HG02610 (cell line): Measurements from ENCODE around the gene KMT2C.
"Not testable (repeated sequence)": the region's sequence is repeated elsewhere in the genome, so short reads cannot be mapped to it uniquely, and the experiment has no call there.

Experiments
- ATAC-seq: cut with Tn5 transposase; IDR thresholded peaks from one replicate; pipeline ENCODE4 v1.9.1; 2021; ENCODE audit warnings: mild to moderate bottlenecking, moderate library complexity; ENCODE audit not compliant: unreplicated experiment

The KMT2C gene

GRCh38 chr7:152406030-152406429, 29.8 kb downstream of the KMT2C start:
- ATAC-seq, result not testable (repeated sequence)

- no peak for ATAC-seq
Observed at GRCh38 chr7:152403726-152404125, 32.1 kb downstream of the KMT2C start.

- no peak for ATAC-seq
Observed at GRCh38 chr7:152402384-152403250, 33.2 kb downstream of the KMT2C start.

- no peak for ATAC-seq
Observed at GRCh38 chr7:152399344-152399743, 36.5 kb downstream of the KMT2C start.

- no peak for ATAC-seq
Observed at GRCh38 chr7:152395112-152395511, 40.7 kb downstream of the KMT2C start.

- not testable (repeated sequence) for ATAC-seq
Observed at GRCh38 chr7:152394214-152394613, 41.6 kb downstream of the KMT2C start.

- no peak for ATAC-seq
Observed at GRCh38 chr7:152392254-152392653, 43.5 kb downstream of the KMT2C start.

GRCh38 chr7:152386136-152386764, 49.6 kb downstream of the KMT2C start:
- ATAC-seq, result not testable (repeated sequence)

GRCh38 chr7:152384235-152385200, 51.3 kb downstream of the KMT2C start:
- not testable (repeated sequence) for ATAC-seq

GRCh38 chr7:152383341-152384234, 52.2 kb downstream of the KMT2C start:
- no peak for ATAC-seq

- no peak for ATAC-seq
Observed at GRCh38 chr7:152382244-152382643, 53.6 kb downstream of the KMT2C start.

- not testable (repeated sequence) for ATAC-seq
Observed at GRCh38 chr7:152380931-152381578, 54.7 kb downstream of the KMT2C start.

- ATAC-seq, result not testable (repeated sequence)
Observed at GRCh38 chr7:152378497-152378896, 57.3 kb downstream of the KMT2C start.

GRCh38 chr7:152376716-152377484, 58.9 kb downstream of the KMT2C start:
- not testable (repeated sequence) for ATAC-seq

GRCh38 chr7:152370297-152370696, 65.5 kb downstream of the KMT2C start:
- no peak for ATAC-seq

GRCh38 chr7:152369518-152369917, 66.3 kb downstream of the KMT2C start:
- ATAC-seq, result no peak

GRCh38 chr7:152367170-152367569, 68.6 kb downstream of the KMT2C start:
- ATAC-seq, result no peak

GRCh38 chr7:152366662-152367061, 69.1 kb downstream of the KMT2C start:
- ATAC-seq, result no peak
